ENCODE measurements around the gene VTI1B.
"Not testable (repeated sequence)": the region's sequence is repeated elsewhere in the genome, so short reads cannot be mapped to it uniquely, and the experiment has no call there.

Gene VTI1B

GRCh38 chr14:67630938-67631337 lies 43.5 kb downstream of the VTI1B start:
- TF ChIP-seq, protein P1, sequence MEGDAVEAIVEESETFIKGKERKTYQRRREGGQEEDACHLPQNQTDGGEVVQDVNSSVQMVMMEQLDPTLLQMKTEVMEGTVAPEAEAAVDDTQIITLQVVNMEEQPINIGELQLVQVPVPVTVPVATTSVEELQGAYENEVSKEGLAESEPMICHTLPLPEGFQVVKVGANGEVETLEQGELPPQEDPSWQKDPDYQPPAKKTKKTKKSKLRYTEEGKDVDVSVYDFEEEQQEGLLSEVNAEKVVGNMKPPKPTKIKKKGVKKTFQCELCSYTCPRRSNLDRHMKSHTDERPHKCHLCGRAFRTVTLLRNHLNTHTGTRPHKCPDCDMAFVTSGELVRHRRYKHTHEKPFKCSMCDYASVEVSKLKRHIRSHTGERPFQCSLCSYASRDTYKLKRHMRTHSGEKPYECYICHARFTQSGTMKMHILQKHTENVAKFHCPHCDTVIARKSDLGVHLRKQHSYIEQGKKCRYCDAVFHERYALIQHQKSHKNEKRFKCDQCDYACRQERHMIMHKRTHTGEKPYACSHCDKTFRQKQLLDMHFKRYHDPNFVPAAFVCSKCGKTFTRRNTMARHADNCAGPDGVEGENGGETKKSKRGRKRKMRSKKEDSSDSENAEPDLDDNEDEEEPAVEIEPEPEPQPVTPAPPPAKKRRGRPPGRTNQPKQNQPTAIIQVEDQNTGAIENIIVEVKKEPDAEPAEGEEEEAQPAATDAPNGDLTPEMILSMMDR (IDR thresholded peaks at IDR 0.05), result no peak
- Mint-ChIP-seq H3K9me3 (no peaks in the 10 kb centered on the region), H3K4me3 (no peak overlapping the region), H3K36me3 (ENCODE audit: low read depth) (peaks cover 40% of the 10 kb centered on the region), H3K27me3 (ENCODE audit: low read depth, poor library complexity) (peaks cover 6% of the 10 kb centered on the region), H3K27ac (no peak overlapping the region), H3K4me1 (peaks cover 5% of the 10 kb centered on the region)
- no peak for DNase-seq

GRCh38 chr14:67630186-67630585 lies 44.2 kb downstream of the VTI1B start:
- H3K4me1 Mint-ChIP-seq, result peaks cover 5% of the 10 kb centered on the region
- peaks cover 6% of the 10 kb centered on the region for H3K27me3 Mint-ChIP-seq (ENCODE audit: low read depth, poor library complexity)
- TF ChIP-seq, protein P1 (IDR thresholded peaks at IDR 0.05), result no peak
- H3K9me3 Mint-ChIP-seq, result no peaks in the 10 kb centered on the region
- no peak for DNase-seq
- H3K4me3 Mint-ChIP-seq, result no peak overlapping the region
- peaks cover 42% of the 10 kb centered on the region for H3K36me3 Mint-ChIP-seq (ENCODE audit: low read depth)
- H3K27ac Mint-ChIP-seq, result no peak overlapping the region

- no peak for DNase-seq
- Mint-ChIP-seq H3K9me3 (peaks cover 7% of the 10 kb centered on the region), H3K4me1 (peaks cover 15% of the 10 kb centered on the region), H3K36me3 (ENCODE audit: low read depth) (peaks cover 41% of the 10 kb centered on the region), H3K27me3 (ENCODE audit: low read depth, poor library complexity) (peaks cover 2% of the 10 kb centered on the region), H3K27ac (no peak overlapping the region), H3K4me3 (no peak overlapping the region)
- TF ChIP-seq, protein P1 (IDR thresholded peaks at IDR 0.05), result no peak
Observed at GRCh38 chr14:67627519-67627918, 46.9 kb downstream of the VTI1B start.

DNA sequence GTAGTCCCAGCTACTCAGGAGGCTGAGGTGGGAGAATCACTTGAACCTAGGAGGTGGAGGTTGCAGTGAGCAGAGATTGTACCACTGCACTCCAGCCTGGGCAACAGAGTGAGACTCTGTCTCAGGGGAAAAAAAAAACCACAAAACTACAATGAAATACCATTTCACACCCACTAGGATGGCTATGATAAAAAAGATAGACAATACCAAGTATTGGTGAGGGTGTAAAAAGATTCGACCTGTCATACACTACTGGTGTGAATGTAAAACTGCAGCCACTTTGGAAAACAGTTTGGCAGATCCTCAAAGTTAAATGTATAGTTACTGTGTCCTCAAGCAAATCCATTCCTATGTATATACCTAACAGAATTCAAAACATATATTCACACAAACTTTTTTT lies 48.3 kb downstream of the VTI1B start:
- H3K27ac Mint-ChIP-seq; H3K27me3 Mint-ChIP-seq (ENCODE audit: low read depth, poor library complexity): not testable (repeated sequence)
- H3K4me1 Mint-ChIP-seq, result peaks cover 22% of the 10 kb centered on the region

GRCh38 chr14:67623114-67623513 lies 51.3 kb downstream of the VTI1B start:
- Mint-ChIP-seq H3K9me3 (peaks cover 7% of the 10 kb centered on the region), H3K4me3 (peak overlapping the region; percentile 23), H3K27ac (peak overlapping the region; percentile 70)

More for the DNA sequence above, 48.3 kb downstream of the VTI1B start:
- not testable (repeated sequence) for H3K9me3 Mint-ChIP-seq, DNase-seq, H3K4me3 Mint-ChIP-seq
- peaks cover 32% of the 10 kb centered on the region for H3K36me3 Mint-ChIP-seq (ENCODE audit: low read depth)

GRCh38 chr14:67622675-67623074 lies 51.8 kb downstream of the VTI1B start:
- TF ChIP-seq, protein P1 (IDR thresholded peaks at IDR 0.05), result no peak
- Mint-ChIP-seq H3K4me3 (peak overlapping the region; percentile 23), H3K27ac (peak overlapping the region; percentile 70), H3K36me3 (ENCODE audit: low read depth) (peaks cover 23% of the 10 kb centered on the region), H3K27me3 (ENCODE audit: low read depth, poor library complexity) (peaks cover 6% of the 10 kb centered on the region), H3K4me1 (peaks cover 40% of the 10 kb centered on the region), H3K9me3 (peaks cover 7% of the 10 kb centered on the region)
- peak; percentile 10 for DNase-seq

More at GRCh38 chr14:67623114-67623513, 51.3 kb downstream of the VTI1B start:
- Mint-ChIP-seq H3K36me3 (ENCODE audit: low read depth) (peaks cover 23% of the 10 kb centered on the region), H3K27me3 (ENCODE audit: low read depth, poor library complexity) (peaks cover 6% of the 10 kb centered on the region), H3K4me1 (peaks cover 40% of the 10 kb centered on the region)
- no peak for DNase-seq
- TF ChIP-seq, protein P1 (IDR thresholded peaks at IDR 0.05), result no peak

All from nephron progenitor cell (in vitro differentiated cells).